Measurements from ENCODE around the gene PALMD. TPM values are rescaled to one million over a fixed set of nuclear protein-coding genes. Genes with fewer than 3 reads are reported as not detected.

The PALMD gene
- total and polyA plus RNA-seq, 7 experiments from 2014 or later: not detected

- Mint-ChIP-seq H3K36me3 (no peaks in the 10 kb centered on the region), H3K4me1 (peaks cover 0 to 6% (median 0%) of the 10 kb centered on the region in 7 donors), H3K4me3 (no peak overlapping the region), H3K27ac (no peak overlapping the region), H3K27me3 (peaks cover 0 to 6% (median 0%) of the 10 kb centered on the region in 5 donors), H3K9me3 (peaks cover 0 to 7% (median 0%) of the 10 kb centered on the region in 11 donors)
- Histone ChIP-seq H3K4me3 (ENCODE audit: low read length) (no peak overlapping the region), H3K36me3 (ENCODE audit: control insufficient read depth in 2 of 3, insufficient read depth in 3 of 3, low read length in 3 of 3) (no peaks in the 10 kb centered on the region), H3K27me3 (ENCODE audit: control insufficient read depth in 2 of 2, insufficient read depth in 2 of 2, low read length in 2 of 2) (no peaks in the 10 kb centered on the region), H3K9me3 (ENCODE audit: control insufficient read depth in 2 of 3, low read length in 3 of 3) (no peaks in the 10 kb centered on the region), H3K27ac (ENCODE audit: low read depth, low read length) (no peak overlapping the region), H3K4me1 (ENCODE audit: control insufficient read depth in 2 of 2, insufficient read depth in 2 of 2, low read length in 2 of 2) (no peaks in the 10 kb centered on the region)
- ChIA-PET POLR2A (no interaction called here), CTCF (no interaction called here)
- ATAC-seq (no peak), DNase-seq (no peak)
- intact Hi-C loops (cut with micrococcal nuclease): no loop called here
Observed at GRCh38 chr1:99602404-99602969, 43.4 kb upstream of the PALMD start.

GRCh38 chr1:99603699-99604560, 42.0 kb upstream of the PALMD start:
- intact Hi-C loops (cut with micrococcal nuclease): no loop called here
- H3K4me1 ChIP-seq (ENCODE audit: control insufficient read depth in 2 of 2, insufficient read depth in 2 of 2, low read length in 2 of 2): no peaks in the 10 kb centered on the region
- peaks cover 0 to 6% (median 0%) of the 10 kb centered on the region in 5 donors for H3K27me3 Mint-ChIP-seq
- H3K27ac ChIP-seq (ENCODE audit: low read depth, low read length): no peak overlapping the region
- no peaks in the 10 kb centered on the region for H3K36me3 Mint-ChIP-seq
- DNase-seq (no peak), ATAC-seq (no peak)
- peaks cover 0 to 22% (median 2%) of the 10 kb centered on the region in 11 donors for H3K9me3 Mint-ChIP-seq
- no peaks in the 10 kb centered on the region for H3K36me3 ChIP-seq (ENCODE audit: control insufficient read depth in 2 of 3, insufficient read depth in 3 of 3, low read length in 3 of 3)
- no peaks in the 10 kb centered on the region for H3K9me3 ChIP-seq (ENCODE audit: control insufficient read depth in 2 of 3, low read length in 3 of 3)
- ChIA-PET POLR2A (no interaction called here), CTCF (no interaction called here)
- H3K27ac Mint-ChIP-seq: no peak overlapping the region
- no peak overlapping the region for H3K4me3 Mint-ChIP-seq
- no peak overlapping the region for H3K4me3 ChIP-seq (ENCODE audit: low read length)
- H3K4me1 Mint-ChIP-seq: peaks cover 0 to 6% (median 0%) of the 10 kb centered on the region in 7 donors
- H3K27me3 ChIP-seq (ENCODE audit: control insufficient read depth in 2 of 2, insufficient read depth in 2 of 2, low read length in 2 of 2): no peaks in the 10 kb centered on the region

GRCh38 chr1:99606306-99606705, 39.6 kb upstream of the PALMD start:
- no peak for ATAC-seq
- no peak overlapping the region for H3K27ac ChIP-seq (ENCODE audit: low read depth, low read length)
- no peak overlapping the region for H3K27ac Mint-ChIP-seq
- no peaks in the 10 kb centered on the region for H3K4me1 ChIP-seq (ENCODE audit: control insufficient read depth in 2 of 2, insufficient read depth in 2 of 2, low read length in 2 of 2)
- H3K4me3 Mint-ChIP-seq: no peak overlapping the region
- H3K4me1 Mint-ChIP-seq: peaks cover 0 to 6% (median 0%) of the 10 kb centered on the region in 7 donors
- intact Hi-C loops (cut with micrococcal nuclease): no loop called here
- no peaks in the 10 kb centered on the region for H3K36me3 ChIP-seq (ENCODE audit: control insufficient read depth in 2 of 3, insufficient read depth in 3 of 3, low read length in 3 of 3)
- peaks cover 0 to 22% (median 4%) of the 10 kb centered on the region in 11 donors for H3K9me3 Mint-ChIP-seq
- no peaks in the 10 kb centered on the region for H3K27me3 Mint-ChIP-seq
- DNase-seq: no peak
- H3K27me3 ChIP-seq (ENCODE audit: control insufficient read depth in 2 of 2, insufficient read depth in 2 of 2, low read length in 2 of 2): no peaks in the 10 kb centered on the region
- ChIA-PET CTCF (no interaction called here), POLR2A (no interaction called here)
- no peaks in the 10 kb centered on the region for H3K9me3 ChIP-seq (ENCODE audit: control insufficient read depth in 2 of 3, low read length in 3 of 3)
- H3K36me3 Mint-ChIP-seq: no peaks in the 10 kb centered on the region
- no peak overlapping the region for H3K4me3 ChIP-seq (ENCODE audit: low read length)

GRCh38 chr1:99607590-99607989, 38.3 kb upstream of the PALMD start:
- H3K4me1 Mint-ChIP-seq: peaks cover 0 to 6% (median 0%) of the 10 kb centered on the region in 7 donors
- Histone ChIP-seq H3K9me3 (ENCODE audit: control insufficient read depth in 2 of 3, low read length in 3 of 3) (no peaks in the 10 kb centered on the region), H3K27ac (ENCODE audit: low read depth, low read length) (no peak overlapping the region), H3K36me3 (ENCODE audit: control insufficient read depth in 2 of 3, insufficient read depth in 3 of 3, low read length in 3 of 3) (no peaks in the 10 kb centered on the region), H3K4me3 (ENCODE audit: low read length) (no peak overlapping the region), H3K4me1 (ENCODE audit: control insufficient read depth in 2 of 2, insufficient read depth in 2 of 2, low read length in 2 of 2) (no peaks in the 10 kb centered on the region), H3K27me3 (ENCODE audit: control insufficient read depth in 2 of 2, insufficient read depth in 2 of 2, low read length in 2 of 2) (no peaks in the 10 kb centered on the region)
- POLR2A ChIA-PET: no interaction called here
- no peak for DNase-seq
- no peak overlapping the region for H3K27ac Mint-ChIP-seq
- H3K36me3 Mint-ChIP-seq: no peaks in the 10 kb centered on the region
- no peak for ATAC-seq
- H3K4me3 Mint-ChIP-seq: no peak overlapping the region
- CTCF ChIA-PET: no interaction called here
- peaks cover 0 to 3% (median 0%) of the 10 kb centered on the region in 5 donors for H3K27me3 Mint-ChIP-seq
- intact Hi-C loops (cut with micrococcal nuclease): no loop called here
- peaks cover 0 to 22% (median 4%) of the 10 kb centered on the region in 11 donors for H3K9me3 Mint-ChIP-seq

GRCh38 chr1:99608058-99608457, 37.9 kb upstream of the PALMD start:
- Histone ChIP-seq H3K27ac (ENCODE audit: low read depth, low read length) (no peak overlapping the region), H3K36me3 (ENCODE audit: control insufficient read depth in 2 of 3, insufficient read depth in 3 of 3, low read length in 3 of 3) (no peaks in the 10 kb centered on the region), H3K9me3 (ENCODE audit: control insufficient read depth in 2 of 3, low read length in 3 of 3) (no peaks in the 10 kb centered on the region), H3K4me1 (ENCODE audit: control insufficient read depth in 2 of 2, insufficient read depth in 2 of 2, low read length in 2 of 2) (no peaks in the 10 kb centered on the region), H3K27me3 (ENCODE audit: control insufficient read depth in 2 of 2, insufficient read depth in 2 of 2, low read length in 2 of 2) (no peaks in the 10 kb centered on the region), H3K4me3 (ENCODE audit: low read length) (no peak overlapping the region)
- H3K4me1 Mint-ChIP-seq: peaks cover 0 to 6% (median 0%) of the 10 kb centered on the region in 7 donors
- intact Hi-C loops (cut with micrococcal nuclease): no loop called here
- ChIA-PET POLR2A (no interaction called here), CTCF (no interaction called here)
- no peak overlapping the region for H3K27ac Mint-ChIP-seq
- DNase-seq (no peak), ATAC-seq (no peak)
- H3K36me3 Mint-ChIP-seq: no peaks in the 10 kb centered on the region
- H3K9me3 Mint-ChIP-seq: peaks cover 0 to 22% (median 4%) of the 10 kb centered on the region in 11 donors
- H3K27me3 Mint-ChIP-seq: peaks cover 0 to 4% (median 0%) of the 10 kb centered on the region in 5 donors
- H3K4me3 Mint-ChIP-seq: no peak overlapping the region

GRCh38 chr1:99613716-99614115, 32.2 kb upstream of the PALMD start:
- Histone ChIP-seq H3K36me3 (ENCODE audit: control insufficient read depth in 2 of 3, insufficient read depth in 3 of 3, low read length in 3 of 3) (no peaks in the 10 kb centered on the region), H3K9me3 (ENCODE audit: control insufficient read depth in 2 of 3, low read length in 3 of 3) (no peaks in the 10 kb centered on the region), H3K4me3 (ENCODE audit: low read length) (no peak overlapping the region), H3K27ac (ENCODE audit: low read depth, low read length) (no peak overlapping the region), H3K4me1 (ENCODE audit: control insufficient read depth in 2 of 2, insufficient read depth in 2 of 2, low read length in 2 of 2) (no peaks in the 10 kb centered on the region), H3K27me3 (ENCODE audit: control insufficient read depth in 2 of 2, insufficient read depth in 2 of 2, low read length in 2 of 2) (no peaks in the 10 kb centered on the region)
- ChIA-PET CTCF (no interaction called here), POLR2A (no interaction called here)
- no peak overlapping the region for H3K4me3 Mint-ChIP-seq
- DNase-seq (no peak), ATAC-seq (no peak)
- peaks cover 0 to 9% (median 3%) of the 10 kb centered on the region in 11 donors for H3K9me3 Mint-ChIP-seq
- no peak overlapping the region for H3K27ac Mint-ChIP-seq
- H3K4me1 Mint-ChIP-seq: no peaks in the 10 kb centered on the region
- H3K27me3 Mint-ChIP-seq: peaks cover 0 to 18% (median 5%) of the 10 kb centered on the region in 5 donors
- intact Hi-C loops (cut with micrococcal nuclease): no loop called here
- no peaks in the 10 kb centered on the region for H3K36me3 Mint-ChIP-seq

GRCh38 chr1:99614728-99615127, 31.2 kb upstream of the PALMD start:
- ATAC-seq: no peak
- H3K4me1 Mint-ChIP-seq: no peaks in the 10 kb centered on the region
- intact Hi-C loops (cut with micrococcal nuclease): no loop called here
- Histone ChIP-seq H3K27ac (ENCODE audit: low read depth, low read length) (no peak overlapping the region), H3K4me1 (ENCODE audit: control insufficient read depth in 2 of 2, insufficient read depth in 2 of 2, low read length in 2 of 2) (no peaks in the 10 kb centered on the region), H3K27me3 (ENCODE audit: control insufficient read depth in 2 of 2, insufficient read depth in 2 of 2, low read length in 2 of 2) (no peaks in the 10 kb centered on the region), H3K9me3 (ENCODE audit: control insufficient read depth in 2 of 3, low read length in 3 of 3) (no peaks in the 10 kb centered on the region), H3K4me3 (ENCODE audit: low read length) (no peak overlapping the region), H3K36me3 (ENCODE audit: control insufficient read depth in 2 of 3, insufficient read depth in 3 of 3, low read length in 3 of 3) (no peaks in the 10 kb centered on the region)
- POLR2A ChIA-PET: no interaction called here
- peaks cover 0 to 3% (median 0%) of the 10 kb centered on the region in 11 donors for H3K9me3 Mint-ChIP-seq
- CTCF ChIA-PET: no interaction called here
- H3K4me3 Mint-ChIP-seq: no peak overlapping the region
- H3K36me3 Mint-ChIP-seq: no peaks in the 10 kb centered on the region
- peaks cover 0 to 22% (median 5%) of the 10 kb centered on the region in 5 donors for H3K27me3 Mint-ChIP-seq
- no peak overlapping the region for H3K27ac Mint-ChIP-seq
- no peak for DNase-seq
